ENCODE results near the gene DUSP22.

Gene DUSP22

GRCh38 chr6:397604-398003, 105.3 kb downstream of the DUSP22 start:
- no peak for DNase-seq (ENCODE audit: low read depth)
- TF ChIP-seq CTCF (conservative IDR thresholded peaks at IDR 0.05; ENCODE audit: low read length): no peak
- H3K4me3 ChIP-seq (ENCODE audit: low read length): no peak overlapping the region

GRCh38 chr6:398065-398464, 105.8 kb downstream of the DUSP22 start:
- H3K4me3 ChIP-seq (ENCODE audit: low read length): no peak overlapping the region
- no peak for DNase-seq (ENCODE audit: low read depth)
- TF ChIP-seq CTCF (conservative IDR thresholded peaks at IDR 0.05; ENCODE audit: low read length): no peak

GRCh38 chr6:398558-399078, 106.3 kb downstream of the DUSP22 start:
- no peak for DNase-seq (ENCODE audit: low read depth)
- TF ChIP-seq CTCF (conservative IDR thresholded peaks at IDR 0.05; ENCODE audit: low read length): no peak
- H3K4me3 ChIP-seq (ENCODE audit: low read length): no peak overlapping the region

- TF ChIP-seq CTCF (conservative IDR thresholded peaks at IDR 0.05; ENCODE audit: low read length): no peak
- H3K4me3 ChIP-seq (ENCODE audit: low read length): no peak overlapping the region
- no peak for DNase-seq (ENCODE audit: low read depth)
Measured at GRCh38 chr6:399785-400534, 107.7 kb downstream of the DUSP22 start.

- no peak for TF ChIP-seq CTCF (conservative IDR thresholded peaks at IDR 0.05; ENCODE audit: low read length)
- H3K4me3 ChIP-seq (ENCODE audit: low read length): no peak overlapping the region
- DNase-seq (ENCODE audit: low read depth): no peak
Measured at GRCh38 chr6:400815-401214, 108.5 kb downstream of the DUSP22 start.
